ENCODE data around the gene DCST2. TPM values are rescaled to one million over a fixed set of nuclear protein-coding genes. Genes with fewer than 3 reads are reported as not detected.

The DCST2 gene
- total and polyA plus RNA-seq, 2 of the 8 experiments (the other 6 are each of a cell fraction or from before 2014, with no cell fraction given) = 0.43 to 2.1 TPM

DNA sequence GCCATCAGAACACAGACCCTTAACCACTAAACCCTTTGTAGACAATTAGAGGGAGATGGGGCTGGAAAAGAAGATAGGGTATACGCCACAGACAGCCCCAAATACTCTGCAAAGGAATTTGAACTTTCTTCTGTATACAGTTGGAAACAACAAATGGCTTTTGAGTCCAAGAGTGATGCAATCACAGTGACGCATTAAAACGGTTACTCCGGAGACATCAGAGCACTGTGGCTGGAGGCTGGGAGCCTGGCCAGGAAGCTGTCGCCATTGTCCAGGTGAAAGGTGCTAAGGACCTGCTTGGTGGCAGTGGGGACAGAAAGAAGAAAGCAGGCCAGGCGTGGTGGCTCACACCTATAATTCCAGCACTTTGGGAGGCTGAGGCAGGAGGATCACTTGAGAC is 46.3 kb downstream of the DCST2 start:
- Histone ChIP-seq H3K23ac (ENCODE audit: insufficient read length) (no peak overlapping the region), H3K56ac (replicated peaks; ENCODE audit: insufficient read length, low read depth, low read length) (no peak overlapping the region), H3K9me3 (ENCODE audit: insufficient read depth in 2 of 2, low read depth in 1 of 2, low read length in 1 of 2) (no peaks in the 10 kb centered on the region), H3K27me3 (replicated peaks in 1 of 4; ENCODE audit: control insufficient read depth in 3 of 4, extremely low read depth in 1 of 4, insufficient read depth in 3 of 4, low read length in 3 of 4) (no peaks in the 10 kb centered on the region), H3K79me2 (ENCODE audit: control insufficient read depth in 1 of 2, insufficient read depth in 2 of 2, low read length in 2 of 2) (peaks cover 4 to 51% of the 10 kb centered on the region in 2 experiments), H3K4me2 (ENCODE audit: insufficient read depth in 1 of 2, low read depth in 2 of 2, low read length in 2 of 2) (no peak overlapping the region), H4K91ac (replicated peaks; ENCODE audit: insufficient read length, low read length) (no peak overlapping the region), H3K9ac (replicated peaks in 1 of 4; ENCODE audit: extremely low read depth in 1 of 4, low read depth in 3 of 4, low read length in 3 of 4) (no peak overlapping the region), H3K36me3 (ENCODE audit: control insufficient read depth in 2 of 4, insufficient read depth in 4 of 4, low read length in 3 of 4) (peaks cover 11 to 47% (median 33%) of the 10 kb centered on the region in 4 experiments), H2AK5ac (ENCODE audit: low read depth, low read length) (no peak overlapping the region), H2BK5ac (ENCODE audit: low read depth, low read length) (no peak overlapping the region), H4K20me1 (replicated peaks in 1 of 2; ENCODE audit: control insufficient read depth in 1 of 2, insufficient read depth in 2 of 2, low read length in 2 of 2) (peaks cover 15 to 22% of the 10 kb centered on the region in 2 experiments), H4K5ac (ENCODE audit: insufficient read length, low read depth, low read length) (no peak overlapping the region), H3K79me1 (ENCODE audit: low read depth, low read length) (peaks cover 6% of the 10 kb centered on the region; the same call in 1 of the 2 replicates), H4K8ac (ENCODE audit: extremely low read depth, insufficient read depth, low read length) (no peak overlapping the region), H3K14ac (ENCODE audit: insufficient read length) (no peak overlapping the region), H2BK120ac (replicated peaks; ENCODE audit: low read depth, low read length) (no peak overlapping the region), H2AFZ (ENCODE audit: low read length) (no peak overlapping the region), H2BK12ac (ENCODE audit: low read depth, low read length) (no peak overlapping the region), H3K23me2 (ENCODE audit: low read depth, low read length) (peaks cover 5% of the 10 kb centered on the region), H3K27ac (ENCODE audit: low read depth, low read length) (no peak overlapping the region), H2BK15ac (ENCODE audit: low read length) (no peak overlapping the region), H3K18ac (ENCODE audit: extremely low read depth, low read length) (no peak overlapping the region), H3K4me1 (replicated peaks in 1 of 4; ENCODE audit: control insufficient read depth in 3 of 4, insufficient read depth in 4 of 4, low read length in 3 of 4) (peaks cover 0 to 4% (median 1%) of the 10 kb centered on the region in 4 experiments; a peak in 3 of 7 replicates), H3K4ac (replicated peaks; ENCODE audit: insufficient read length, low read depth, low read length) (no peak overlapping the region), H2BK20ac (ENCODE audit: low read length) (no peak overlapping the region), H3K4me3 (ENCODE audit: extremely low read depth in 1 of 4, insufficient read depth in 2 of 4, low read depth in 3 of 4, low read length in 4 of 4) (no peak overlapping the region)
- CTCF ChIA-PET (ENCODE audit: partially characterized antibody) = interaction anchor here (1.5 to 20.6 kb wide), 7 partner anchors 9 to 151 kb away, joined by 3 to 334 read pairs (median 5); partner anchors contain the start of genes LENEP and PYGO2
- POLR2A ChIA-PET (ENCODE audit: partially characterized antibody) = interaction anchor here (0.6 to 42.8 kb wide), 8 partner anchors 8 to 82 kb away, joined by 3 to 702 read pairs (median 4); partner anchors contain the start of genes CKS1B, FLAD1, LENEP and PBXIP1
- DNase-seq (ENCODE audit: low read depth in 1 of 2, low spot score in 2 of 2) (no peak), FAIRE-seq (no peak)
- no peak for TF ChIP-seq KDM5A (IDR thresholded peaks at IDR 0.05; ENCODE audit: low read length)
- no peak for TF ChIP-seq CEBPB (IDR thresholded peaks at IDR 0.05; ENCODE audit: low read depth, low read length)
- TF ChIP-seq TAF1 (IDR thresholded peaks at IDR 0.05; ENCODE audit: low read depth, low read length) = no peak
- no peak for TF ChIP-seq TAF7 (optimal IDR thresholded peaks at IDR 0.05; ENCODE audit: borderline replicate concordance, low read depth, low read length)
- TF ChIP-seq, protein P1, sequence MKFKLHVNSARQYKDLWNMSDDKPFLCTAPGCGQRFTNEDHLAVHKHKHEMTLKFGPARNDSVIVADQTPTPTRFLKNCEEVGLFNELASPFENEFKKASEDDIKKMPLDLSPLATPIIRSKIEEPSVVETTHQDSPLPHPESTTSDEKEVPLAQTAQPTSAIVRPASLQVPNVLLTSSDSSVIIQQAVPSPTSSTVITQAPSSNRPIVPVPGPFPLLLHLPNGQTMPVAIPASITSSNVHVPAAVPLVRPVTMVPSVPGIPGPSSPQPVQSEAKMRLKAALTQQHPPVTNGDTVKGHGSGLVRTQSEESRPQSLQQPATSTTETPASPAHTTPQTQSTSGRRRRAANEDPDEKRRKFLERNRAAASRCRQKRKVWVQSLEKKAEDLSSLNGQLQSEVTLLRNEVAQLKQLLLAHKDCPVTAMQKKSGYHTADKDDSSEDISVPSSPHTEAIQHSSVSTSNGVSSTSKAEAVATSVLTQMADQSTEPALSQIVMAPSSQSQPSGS (IDR thresholded peaks at IDR 0.05; ENCODE audit: low read length) = no peak
- TF ChIP-seq ZNF274 (IDR thresholded peaks at IDR 0.05; ENCODE audit: borderline replicate concordance, extremely low read depth, low read length) = no peak
- no peak for TF ChIP-seq SIX5 (IDR thresholded peaks at IDR 0.05; ENCODE audit: low read depth, low read length)
- TF ChIP-seq TCF12 (IDR thresholded peaks at IDR 0.05; ENCODE audit: low read depth, low read length) = no peak
- no peak for TF ChIP-seq POU5F1 (IDR thresholded peaks at IDR 0.05; ENCODE audit: low read depth, low read length)
- TF ChIP-seq SAP30 (IDR thresholded peaks at IDR 0.05; ENCODE audit: insufficient read depth, insufficient replicate concordance, low read length) = no peak
- TF ChIP-seq CHD1 (IDR thresholded peaks at IDR 0.05; ENCODE audit: low read depth, low read length) = no peak
- TF ChIP-seq CBX8 (IDR thresholded peaks at IDR 0.05; ENCODE audit: borderline replicate concordance, low read depth, low read length) = no peak
- no peak for TF ChIP-seq ASH2L (IDR thresholded peaks at IDR 0.05; ENCODE audit: low read length)
- whole genome bisulfite sequencing, 2 experiments (ENCODE audit: extremely low coverage in 1 of 2, insufficient coverage in 1 of 2, insufficient read length in 1 of 2, insufficient replicate concordance in 2 of 2, low coverage in 1 of 2, low lambda C conversion rate in 2 of 2, missing lambda C conversion rate in 1 of 2) = 96% methylated on average over 6 of the region's 6 CpGs; no CpG with 5 or more reads in 1 of the 2 experiments

All from H1 (cell line).